OCI-LY7 (cell line): ENCODE data around the gene AATF. TPM values are rescaled to one million over a fixed set of nuclear protein-coding genes. Genes with fewer than 3 reads are reported as not detected.

Experiments used
- BruUV-seq: library from RNA; stranded (reverse); fragments of 400-500 nt; replicated peaks from 2 replicates; lab custom pipeline; 2021; lab: Mats Ljungman, UMichigan
- CTCF ChIA-PET: fragments of 300-600 bp; sonication (Branson Sonifier 250); formaldehyde crosslinking; loops from one replicate; lab custom pipeline; 2022; ENCODE audit warnings: antibody characterized with exemption; ENCODE audit not compliant: unreplicated experiment; lab: Charles Lee
- POLR2A ChIA-PET: fragments of 300-600 bp; sonication (Branson Sonifier 250); formaldehyde crosslinking; loops from one replicate; lab custom pipeline; 2022; ENCODE audit warnings: antibody characterized with exemption; lab: Charles Lee
- DNase-seq: peaks from one replicate; pipeline ENCODE4 v3.0.0-alpha.2; 2015; ENCODE audit warnings: low spot score
- H2AFZ ChIP-seq: fragments of 200-600 bp; sonication (generic), shearing (Covaris generic); 2 replicates; pipeline ENCODE4 v1.6.1; 2014; ENCODE audit warnings: mild to moderate bottlenecking, antibody characterized with exemption, low read length, moderate library complexity
- H3K27ac ChIP-seq: fragments of 200-600 bp; sonication (generic); 2 replicates; pipeline ENCODE4 v1.5.1; 2014; ENCODE audit warnings: mixed run types, low read depth, mild to moderate bottlenecking, moderate library complexity, low read length, inconsistent platforms; ENCODE audit not compliant: poor library complexity, severe bottlenecking
- H3K36me3 ChIP-seq: fragments of 200-600 bp; sonication (generic); 2 replicates; pipeline ENCODE4 v1.6.1; 2014; ENCODE audit warnings: mild to moderate bottlenecking, antibody characterized with exemption, low read length, moderate library complexity, mixed read lengths; ENCODE audit not compliant: insufficient read depth
- H3K4me1 ChIP-seq: fragments of 200-600 bp; sonication (generic); 2 replicates; pipeline ENCODE4 v1.5.1; 2014; ENCODE audit warnings: mild to moderate bottlenecking, low read length; ENCODE audit not compliant: insufficient read depth, poor library complexity, severe bottlenecking
- H3K4me2 ChIP-seq: fragments of 200-600 bp; sonication (generic); 2 replicates; pipeline ENCODE4 v1.6.1; 2014; ENCODE audit warnings: mild to moderate bottlenecking, low read length
- H3K4me3 ChIP-seq: fragments of 200-600 bp; sonication (generic); 2 replicates; pipeline ENCODE4 v1.5.1; 2014; ENCODE audit warnings: mild to moderate bottlenecking, low read depth, low read length; ENCODE audit not compliant: poor library complexity, severe bottlenecking
- H3K79me2 ChIP-seq: fragments of 200-600 bp; sonication (generic); 2 replicates; pipeline ENCODE4 v1.6.1; 2016; ENCODE audit warnings: low read depth, mild to moderate bottlenecking, low read length, moderate library complexity, mixed read lengths; ENCODE audit not compliant: insufficient read depth
- H3K9me2 ChIP-seq: fragments of 200-600 bp; sonication (generic); 2 replicates; pipeline ENCODE4 v1.6.1; 2016; ENCODE audit warnings: mild to moderate bottlenecking, low read length, mixed read lengths; ENCODE audit not compliant: insufficient read depth
- H3K9me3 ChIP-seq: fragments of 200-600 bp; sonication (generic); 2 replicates; pipeline ENCODE4 v1.6.1; 2014; ENCODE audit warnings: mild to moderate bottlenecking, mixed run types, low read length, mixed read lengths
- H4K20me1 ChIP-seq: fragments of 200-600 bp; sonication (generic); 2 replicates; pipeline ENCODE4 v1.6.1; 2014; ENCODE audit warnings: mild to moderate bottlenecking, antibody characterized with exemption, low read length, moderate library complexity, mixed read lengths; ENCODE audit not compliant: insufficient read depth
- CTCF ChIP-seq: fragments of 200-600 bp; sonication (generic); conservative IDR thresholded peaks from 2 replicates; pipeline ENCODE4 v1.5.1; 2014; ENCODE audit warnings: mild to moderate bottlenecking, antibody characterized with exemption, low read length, moderate library complexity, mixed read lengths
- EZH2phosphoT487 ChIP-seq: fragments of 200-600 bp; sonication (generic); IDR thresholded peaks from 2 replicates; pipeline ENCODE4 v1.6.1; 2018; ENCODE audit warnings: low read depth, borderline replicate concordance, mild to moderate bottlenecking, mixed run types, antibody characterized with exemption, low read length, moderate library complexity, mixed read lengths
- intact Hi-C: fragments of 100-400 bp; cut with micrococcal nuclease; formaldehyde crosslinking; loops from one replicate; pipeline ENCODE4 v1.10.0; 2022; ENCODE audit not compliant: unreplicated experiment
- total RNA-seq, 2 experiments: library from RNA; depleted of rRNA in 1 of 2; stranded (reverse); fragments of >200 nt in 1 of 2; shearing (Covaris generic) in 1 of 2; gene quantifications; 2 replicates each; pipeline ENCODE4 v1.2.3, GENCODE V29; 2014 to 2022

The AATF gene
- total RNA-seq, 2 experiments from 2014 or later, result 83.5 to 94.3 TPM

GRCh38 chr17:37056622-37057021 lies 107.9 kb downstream of the AATF start:
- Histone ChIP-seq H3K9me2 (no peaks in the 10 kb centered on the region), H3K36me3 (peaks cover 24% of the 10 kb centered on the region), H3K79me2 (no peaks in the 10 kb centered on the region), H3K4me1 (no peaks in the 10 kb centered on the region), H2AFZ (no peak overlapping the region), H3K4me2 (no peak overlapping the region), H3K27ac (no peak overlapping the region), H3K4me3 (no peak overlapping the region), H3K9me3 (no peaks in the 10 kb centered on the region), H4K20me1 (no peaks in the 10 kb centered on the region)
- POLR2A ChIA-PET, result interaction anchor here (0.7 kb wide), 1 partner anchor 430 kb away, joined by 3 read pairs; no protein-coding TSS in a partner anchor
- DNase-seq, result no peak
- CTCF ChIA-PET, result no interaction called here
- intact Hi-C loops, result no loop called here
- no peak for TF ChIP-seq CTCF
- TF ChIP-seq EZH2phosphoT487, result no peak
- no TSS peak for BruUV-seq

- BruUV-seq, result no TSS peak
- TF ChIP-seq EZH2phosphoT487 (no peak), CTCF (no peak)
- CTCF ChIA-PET, result no interaction called here
Observed at GRCh38 chr17:37059493-37059892, 110.7 kb downstream of the AATF start.

GRCh38 chr17:37060094-37060493 lies 111.3 kb downstream of the AATF start:
- intact Hi-C loops, result no loop called here
- ChIA-PET POLR2A (interaction anchor here (1.0 kb wide), 1 partner anchor 41 kb away, joined by 3 read pairs; no protein-coding TSS in a partner anchor), CTCF (interaction anchor here (0.6 kb wide), 1 partner anchor 452 kb away, joined by 4 read pairs; no protein-coding TSS in a partner anchor)
- Histone ChIP-seq H3K4me2 (no peak overlapping the region), H3K4me1 (no peaks in the 10 kb centered on the region), H3K9me3 (no peaks in the 10 kb centered on the region), H3K9me2 (no peaks in the 10 kb centered on the region), H4K20me1 (no peaks in the 10 kb centered on the region), H3K27ac (no peak overlapping the region), H3K79me2 (no peaks in the 10 kb centered on the region), H3K36me3 (peaks cover 15% of the 10 kb centered on the region), H2AFZ (no peak overlapping the region), H3K4me3 (no peak overlapping the region)
- BruUV-seq, result no TSS peak
- no peak for TF ChIP-seq CTCF
- TF ChIP-seq EZH2phosphoT487, result no peak
- no peak for DNase-seq

More at GRCh38 chr17:37059493-37059892, 110.7 kb downstream of the AATF start:
- Histone ChIP-seq H3K9me2 (no peaks in the 10 kb centered on the region), H3K27ac (no peak overlapping the region), H3K36me3 (peaks cover 20% of the 10 kb centered on the region), H3K9me3 (no peaks in the 10 kb centered on the region), H3K4me2 (no peak overlapping the region), H4K20me1 (no peaks in the 10 kb centered on the region), H3K4me1 (no peaks in the 10 kb centered on the region), H3K79me2 (no peaks in the 10 kb centered on the region), H3K4me3 (no peak overlapping the region), H2AFZ (no peak overlapping the region)
- intact Hi-C loops, result no loop called here
- POLR2A ChIA-PET, result interaction anchor here (1.0 kb wide), 1 partner anchor 42 kb away, joined by 3 read pairs; no protein-coding TSS in a partner anchor
- DNase-seq, result no peak
